Measurements from ENCODE around the gene MBD5.

The MBD5 gene

GRCh38 chr2:148255929-148256328, 235.0 kb downstream of the MBD5 start:
- no peak for TF ChIP-seq NFIC (IDR thresholded peaks at IDR 0.05)
- TF ChIP-seq YY1 (IDR thresholded peaks at IDR 0.05; ENCODE audit: low read depth): no peak
- TF ChIP-seq TAF1 (IDR thresholded peaks at IDR 0.05; ENCODE audit: low read depth): no peak
- no peak for TF ChIP-seq REST (IDR thresholded peaks at IDR 0.05; ENCODE audit: low read depth)
- no peak for TF ChIP-seq EP300 (IDR thresholded peaks at IDR 0.05; ENCODE audit: borderline replicate concordance)
- TF ChIP-seq TCF12 (IDR thresholded peaks at IDR 0.05; ENCODE audit: low read depth): no peak
- TF ChIP-seq CEBPB (IDR thresholded peaks at IDR 0.05): peak; percentile 40

DNA sequence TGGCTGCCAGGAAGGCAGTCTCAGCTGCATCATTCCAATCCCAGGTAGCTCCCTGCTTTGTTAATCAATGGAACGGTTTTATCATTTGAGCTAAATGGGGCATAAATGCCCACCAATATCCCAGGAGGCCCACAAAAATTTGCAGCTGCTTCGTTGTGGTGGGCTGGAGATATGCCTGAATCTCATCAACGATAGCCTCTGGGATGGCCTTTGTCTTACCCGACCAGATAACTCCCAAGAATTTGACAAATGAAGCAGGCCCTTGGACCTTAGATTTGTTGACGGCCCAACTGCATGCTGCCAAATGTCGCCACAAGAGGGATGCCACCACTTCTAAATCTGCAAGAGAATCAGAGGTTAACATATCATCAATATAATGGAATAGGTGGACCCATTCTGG, 236.4 kb downstream of the MBD5 start:
- TF ChIP-seq TEAD4 (IDR thresholded peaks at IDR 0.05) (no peak), CEBPB (IDR thresholded peaks at IDR 0.05) (no peak), EGR1 (IDR thresholded peaks at IDR 0.05) (no peak), EP300 (IDR thresholded peaks at IDR 0.05; ENCODE audit: borderline replicate concordance) (no peak), TCF12 (IDR thresholded peaks at IDR 0.05; ENCODE audit: low read depth) (no peak), MAX (IDR thresholded peaks at IDR 0.05) (no peak), REST (IDR thresholded peaks at IDR 0.05; ENCODE audit: low read depth) (no peak)
- TF ChIP-seq, protein P1, sequence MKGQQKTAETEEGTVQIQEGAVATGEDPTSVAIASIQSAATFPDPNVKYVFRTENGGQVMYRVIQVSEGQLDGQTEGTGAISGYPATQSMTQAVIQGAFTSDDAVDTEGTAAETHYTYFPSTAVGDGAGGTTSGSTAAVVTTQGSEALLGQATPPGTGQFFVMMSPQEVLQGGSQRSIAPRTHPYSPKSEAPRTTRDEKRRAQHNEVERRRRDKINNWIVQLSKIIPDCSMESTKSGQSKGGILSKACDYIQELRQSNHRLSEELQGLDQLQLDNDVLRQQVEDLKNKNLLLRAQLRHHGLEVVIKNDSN (IDR thresholded peaks at IDR 0.05): no peak

GRCh38 chr2:148258124-148258523, 237.2 kb downstream of the MBD5 start:
- TF ChIP-seq YY1 (IDR thresholded peaks at IDR 0.05; ENCODE audit: low read depth) (no peak), MAX (IDR thresholded peaks at IDR 0.05) (no peak), FOXM1 (IDR thresholded peaks at IDR 0.05; ENCODE audit: borderline replicate concordance, low read depth) (no peak), RAD21 (IDR thresholded peaks at IDR 0.05; ENCODE audit: low read depth) (no peak), REST (IDR thresholded peaks at IDR 0.05; ENCODE audit: low read depth) (no peak), TEAD4 (IDR thresholded peaks at IDR 0.05) (no peak), TAF1 (IDR thresholded peaks at IDR 0.05; ENCODE audit: low read depth) (no peak), CEBPB (IDR thresholded peaks at IDR 0.05) (no peak), ZBTB7A (IDR thresholded peaks at IDR 0.05; ENCODE audit: low read depth) (no peak), EGR1 (IDR thresholded peaks at IDR 0.05) (no peak)
- TF ChIP-seq, protein P1 (IDR thresholded peaks at IDR 0.05): no peak

- no peak for TF ChIP-seq MAX (IDR thresholded peaks at IDR 0.05)
- TF ChIP-seq EP300 (IDR thresholded peaks at IDR 0.05; ENCODE audit: borderline replicate concordance): peak; percentile 19; the same call in 1 of the 2 replicates
- TF ChIP-seq REST (IDR thresholded peaks at IDR 0.05; ENCODE audit: low read depth): no peak
- no peak for TF ChIP-seq CREB1 (IDR thresholded peaks at IDR 0.05; ENCODE audit: low read depth)
- TF ChIP-seq TAF1 (IDR thresholded peaks at IDR 0.05; ENCODE audit: low read depth): no peak
- TF ChIP-seq RAD21 (IDR thresholded peaks at IDR 0.05; ENCODE audit: low read depth): no peak
- TF ChIP-seq, protein P1 (IDR thresholded peaks at IDR 0.05): peak; percentile 81
- TF ChIP-seq EGR1 (IDR thresholded peaks at IDR 0.05): no peak
- no peak for TF ChIP-seq YY1 (IDR thresholded peaks at IDR 0.05; ENCODE audit: low read depth)
- TF ChIP-seq NFIC (IDR thresholded peaks at IDR 0.05): 0 out of 2 replicates have a peak, but pooled peaks have one; percentile 37
- no peak for TF ChIP-seq ZBTB7A (IDR thresholded peaks at IDR 0.05; ENCODE audit: low read depth)
- no peak for TF ChIP-seq FOXM1 (IDR thresholded peaks at IDR 0.05; ENCODE audit: borderline replicate concordance, low read depth)
- peak; percentile 64; the same call in 1 of the 2 replicates for TF ChIP-seq CEBPB (IDR thresholded peaks at IDR 0.05)
- TF ChIP-seq TCF12 (IDR thresholded peaks at IDR 0.05; ENCODE audit: low read depth): 0 out of 2 replicates have a peak, but pooled peaks have one; percentile 35
- TF ChIP-seq TEAD4 (IDR thresholded peaks at IDR 0.05): no peak
Measured at GRCh38 chr2:148259674-148260073, 238.8 kb downstream of the MBD5 start.
